Measurements from ENCODE around the gene FOXS1.
A peak's percentile ranks its signal among the peaks of the same experiment; 100 is the strongest.

DNA sequence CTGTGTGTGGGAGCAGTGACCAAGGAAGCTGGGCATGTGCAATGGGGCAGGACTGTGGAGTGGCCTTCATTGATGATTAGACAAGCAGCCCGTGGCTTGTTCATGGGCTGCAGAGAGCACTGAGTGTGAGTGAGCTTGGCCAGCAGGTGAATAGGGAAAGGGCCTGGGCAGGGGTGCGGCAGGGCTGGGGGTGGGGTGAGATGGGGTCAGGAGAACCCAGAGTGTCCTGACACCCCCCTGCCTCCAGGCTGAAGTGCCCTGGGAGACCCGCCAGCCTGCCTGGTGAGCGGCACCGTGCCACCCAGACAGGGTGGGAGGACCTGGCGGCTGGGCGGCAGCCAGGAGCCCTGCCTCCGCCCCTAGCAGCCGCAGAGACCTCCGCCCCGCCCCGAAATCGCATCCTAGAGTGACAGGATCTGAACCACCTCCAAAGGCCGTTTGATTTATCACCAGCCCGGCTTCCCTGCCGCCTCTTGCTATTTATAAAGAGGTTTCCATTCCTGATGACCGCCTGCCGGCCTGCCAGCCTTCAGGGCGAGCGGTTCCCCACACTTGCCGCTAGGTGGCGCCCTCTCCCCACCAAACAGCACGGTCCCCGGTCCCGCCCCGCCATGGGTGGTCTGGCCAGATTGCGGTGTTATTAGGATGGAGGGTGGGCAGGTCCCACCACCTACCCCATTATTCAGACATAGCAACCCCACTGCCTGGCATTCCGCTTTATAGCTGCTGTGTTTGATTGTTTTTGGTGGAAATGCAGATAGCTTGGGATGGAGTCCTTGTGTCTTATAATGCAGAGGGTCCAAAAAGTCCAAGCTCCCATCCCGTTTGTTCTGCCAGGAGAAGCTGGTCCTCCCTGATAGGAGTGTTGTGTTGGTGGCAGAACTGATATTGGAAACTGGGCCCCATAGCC, 22.7 kb downstream of the FOXS1 start:
- TF ChIP-seq, protein P1, sequence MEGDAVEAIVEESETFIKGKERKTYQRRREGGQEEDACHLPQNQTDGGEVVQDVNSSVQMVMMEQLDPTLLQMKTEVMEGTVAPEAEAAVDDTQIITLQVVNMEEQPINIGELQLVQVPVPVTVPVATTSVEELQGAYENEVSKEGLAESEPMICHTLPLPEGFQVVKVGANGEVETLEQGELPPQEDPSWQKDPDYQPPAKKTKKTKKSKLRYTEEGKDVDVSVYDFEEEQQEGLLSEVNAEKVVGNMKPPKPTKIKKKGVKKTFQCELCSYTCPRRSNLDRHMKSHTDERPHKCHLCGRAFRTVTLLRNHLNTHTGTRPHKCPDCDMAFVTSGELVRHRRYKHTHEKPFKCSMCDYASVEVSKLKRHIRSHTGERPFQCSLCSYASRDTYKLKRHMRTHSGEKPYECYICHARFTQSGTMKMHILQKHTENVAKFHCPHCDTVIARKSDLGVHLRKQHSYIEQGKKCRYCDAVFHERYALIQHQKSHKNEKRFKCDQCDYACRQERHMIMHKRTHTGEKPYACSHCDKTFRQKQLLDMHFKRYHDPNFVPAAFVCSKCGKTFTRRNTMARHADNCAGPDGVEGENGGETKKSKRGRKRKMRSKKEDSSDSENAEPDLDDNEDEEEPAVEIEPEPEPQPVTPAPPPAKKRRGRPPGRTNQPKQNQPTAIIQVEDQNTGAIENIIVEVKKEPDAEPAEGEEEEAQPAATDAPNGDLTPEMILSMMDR (IDR thresholded peaks at IDR 0.05) = peak; percentile 96 to 98 (median 98)
- TF ChIP-seq EP300 (IDR thresholded peaks at IDR 0.05) = no peak

All from tibial nerve (tissue), 4 donors.